ENCODE measurements around the gene PCNT.

Gene PCNT

DNA sequence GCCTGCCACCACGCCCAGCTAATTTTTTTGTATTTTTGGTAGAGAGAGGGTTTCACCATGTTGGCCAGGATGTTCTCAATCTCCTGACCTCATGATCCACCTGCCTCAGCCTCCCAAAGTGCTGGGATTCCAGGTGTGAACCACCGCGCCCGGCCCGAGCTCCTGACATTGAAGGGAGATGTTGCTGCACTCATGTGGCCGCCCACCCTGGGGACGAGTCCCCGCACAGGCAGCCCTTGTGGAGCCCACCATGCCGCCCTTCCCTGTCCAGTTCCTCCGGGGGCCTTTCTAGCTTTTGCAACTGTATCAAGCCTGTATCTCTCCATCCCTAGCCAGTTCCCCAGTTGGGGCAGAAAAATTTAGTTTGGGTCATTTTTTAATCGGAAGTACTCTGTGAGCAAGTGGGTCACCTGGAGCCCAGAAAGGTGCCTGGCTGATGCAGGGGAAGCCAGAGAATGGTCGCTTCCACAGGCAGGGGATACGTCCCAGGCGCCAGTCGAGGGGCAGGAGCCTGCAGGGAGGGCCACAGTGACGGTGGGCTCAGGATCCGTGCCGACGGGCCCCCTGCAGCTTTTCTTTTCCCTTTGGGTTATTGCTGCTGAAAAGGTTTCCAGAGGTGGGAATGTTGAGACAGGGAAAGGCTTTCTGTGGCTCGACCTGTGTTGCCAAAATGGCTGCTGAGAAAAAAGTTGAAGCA, 20.4 kb downstream of the PCNT start:
- Histone ChIP-seq H3K4me2 (ENCODE audit: low read depth, low read length, poor library complexity, severe bottlenecking) (no peak overlapping the region), H3K27ac (ENCODE audit: low read depth, low read length) (no peak overlapping the region), H3K27me3 (ENCODE audit: low read length) (no peaks in the 10 kb centered on the region), H3F3A (ENCODE audit: insufficient read depth) (peaks cover 4% of the 10 kb centered on the region; the same call in 1 of the 2 replicates), H3K9ac (ENCODE audit: low read length) (no peak overlapping the region), H3K9me2 (replicated peaks; ENCODE audit: insufficient read depth, low read length) (no peaks in the 10 kb centered on the region), H4K20me1 (ENCODE audit: low read depth, low read length) (no peaks in the 10 kb centered on the region), H3K79me2 (ENCODE audit: insufficient read depth, low read length) (peaks cover 36% of the 10 kb centered on the region), H3K4me3 (ENCODE audit: insufficient read depth, low read length, poor library complexity, severe bottlenecking) (no peak overlapping the region), H2AFZ (ENCODE audit: low read depth, low read length, severe bottlenecking) (no peak overlapping the region), H3K36me3 (ENCODE audit: low read length) (no peaks in the 10 kb centered on the region; the same call in 1 of the 2 replicates), H3K9me3 (ENCODE audit: insufficient read depth, low read length) (no peaks in the 10 kb centered on the region)
- TF ChIP-seq, protein P1, sequence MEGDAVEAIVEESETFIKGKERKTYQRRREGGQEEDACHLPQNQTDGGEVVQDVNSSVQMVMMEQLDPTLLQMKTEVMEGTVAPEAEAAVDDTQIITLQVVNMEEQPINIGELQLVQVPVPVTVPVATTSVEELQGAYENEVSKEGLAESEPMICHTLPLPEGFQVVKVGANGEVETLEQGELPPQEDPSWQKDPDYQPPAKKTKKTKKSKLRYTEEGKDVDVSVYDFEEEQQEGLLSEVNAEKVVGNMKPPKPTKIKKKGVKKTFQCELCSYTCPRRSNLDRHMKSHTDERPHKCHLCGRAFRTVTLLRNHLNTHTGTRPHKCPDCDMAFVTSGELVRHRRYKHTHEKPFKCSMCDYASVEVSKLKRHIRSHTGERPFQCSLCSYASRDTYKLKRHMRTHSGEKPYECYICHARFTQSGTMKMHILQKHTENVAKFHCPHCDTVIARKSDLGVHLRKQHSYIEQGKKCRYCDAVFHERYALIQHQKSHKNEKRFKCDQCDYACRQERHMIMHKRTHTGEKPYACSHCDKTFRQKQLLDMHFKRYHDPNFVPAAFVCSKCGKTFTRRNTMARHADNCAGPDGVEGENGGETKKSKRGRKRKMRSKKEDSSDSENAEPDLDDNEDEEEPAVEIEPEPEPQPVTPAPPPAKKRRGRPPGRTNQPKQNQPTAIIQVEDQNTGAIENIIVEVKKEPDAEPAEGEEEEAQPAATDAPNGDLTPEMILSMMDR (IDR thresholded peaks at IDR 0.05; ENCODE audit: insufficient read depth, low read length, poor library complexity, severe bottlenecking): no peak
- TF ChIP-seq EZH2phosphoT487 (conservative IDR thresholded peaks at IDR 0.05; ENCODE audit: low read length): no peak

DNA sequence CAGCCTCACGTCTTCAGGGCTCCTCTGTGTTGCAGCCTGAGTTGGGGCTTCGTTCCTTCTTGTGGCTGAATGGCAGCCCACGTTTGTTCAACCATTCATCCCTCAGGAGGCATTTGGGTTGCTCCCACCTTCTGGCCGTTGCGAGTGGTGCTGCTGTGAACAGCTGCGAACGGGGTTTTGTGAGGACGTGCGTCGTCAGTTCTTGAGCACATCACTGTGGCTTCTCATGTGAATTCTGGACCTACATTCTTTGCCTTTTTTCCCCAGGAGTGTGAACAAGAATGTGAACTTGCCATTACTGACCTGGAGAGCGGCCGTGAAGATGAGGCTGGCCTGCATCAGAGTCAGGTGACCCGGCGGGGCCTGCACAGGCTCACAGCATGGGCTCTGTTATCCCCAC, 21.9 kb downstream of the PCNT start:
- H3F3A ChIP-seq (ENCODE audit: insufficient read depth): peaks cover 4% of the 10 kb centered on the region; the same call in 1 of the 2 replicates
- no peaks in the 10 kb centered on the region for H3K27me3 ChIP-seq (ENCODE audit: low read length)
- no peaks in the 10 kb centered on the region for H3K9me2 ChIP-seq (replicated peaks; ENCODE audit: insufficient read depth, low read length)
- no peak overlapping the region for H3K4me3 ChIP-seq (ENCODE audit: insufficient read depth, low read length, poor library complexity, severe bottlenecking)
- TF ChIP-seq EZH2phosphoT487 (conservative IDR thresholded peaks at IDR 0.05; ENCODE audit: low read length): no peak
- TF ChIP-seq, protein P1 (IDR thresholded peaks at IDR 0.05; ENCODE audit: insufficient read depth, low read length, poor library complexity, severe bottlenecking): no peak
- no peak overlapping the region for H3K27ac ChIP-seq (ENCODE audit: low read depth, low read length)
- no peaks in the 10 kb centered on the region; the same call in 1 of the 2 replicates for H3K36me3 ChIP-seq (ENCODE audit: low read length)
- H4K20me1 ChIP-seq (ENCODE audit: low read depth, low read length): no peaks in the 10 kb centered on the region
- no peak overlapping the region for H3K9ac ChIP-seq (ENCODE audit: low read length)
- peaks cover 36% of the 10 kb centered on the region for H3K79me2 ChIP-seq (ENCODE audit: insufficient read depth, low read length)
- no peak overlapping the region for H2AFZ ChIP-seq (ENCODE audit: low read depth, low read length, severe bottlenecking)
- H3K9me3 ChIP-seq (ENCODE audit: insufficient read depth, low read length): no peaks in the 10 kb centered on the region
- no peak overlapping the region for H3K4me2 ChIP-seq (ENCODE audit: low read depth, low read length, poor library complexity, severe bottlenecking)

DNA sequence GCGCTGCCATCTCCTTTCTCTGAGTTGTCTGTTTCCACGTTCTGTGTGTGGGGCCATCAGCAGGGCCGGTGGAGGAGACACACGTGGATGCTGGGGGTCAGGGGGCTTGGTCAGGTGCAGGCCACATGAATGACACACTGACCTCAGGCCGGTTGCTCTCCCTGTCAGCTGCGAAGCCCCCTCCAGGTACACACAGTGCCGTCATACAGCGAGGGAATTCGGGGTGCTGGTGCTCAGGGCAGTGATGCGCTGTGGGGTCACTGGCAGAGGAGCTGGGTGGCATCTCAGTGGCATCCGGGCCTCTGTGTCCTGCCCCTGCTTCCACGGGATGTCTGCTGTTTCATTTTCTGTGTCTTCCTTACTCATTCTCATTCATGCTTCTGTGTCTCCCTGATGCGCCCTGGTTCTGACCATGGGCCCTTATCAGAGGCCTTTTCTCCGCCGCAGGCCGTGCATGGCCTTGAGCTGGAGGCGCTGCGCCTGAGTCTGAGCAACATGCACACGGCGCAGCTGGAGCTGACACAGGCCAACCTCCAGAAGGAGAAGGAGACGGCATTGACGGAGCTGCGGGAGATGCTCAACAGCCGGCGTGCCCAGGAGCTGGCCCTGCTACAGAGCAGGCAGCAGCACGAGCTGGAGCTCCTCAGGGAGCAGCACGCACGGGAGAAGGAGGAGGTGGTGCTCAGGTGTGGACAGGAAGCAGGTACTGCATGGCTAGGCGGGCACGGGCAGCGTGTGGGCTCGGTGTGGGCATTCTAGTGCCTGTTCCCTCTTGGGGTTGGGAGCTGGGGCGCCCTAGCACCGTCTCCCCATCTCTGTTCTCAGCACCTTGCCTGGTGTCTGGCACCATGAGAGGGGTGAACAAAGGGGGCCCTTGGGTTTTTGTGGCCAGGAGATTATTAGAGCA, 22.6 kb downstream of the PCNT start:
- Histone ChIP-seq H3K36me3 (ENCODE audit: low read length) (no peaks in the 10 kb centered on the region; the same call in 1 of the 2 replicates), H3K9ac (ENCODE audit: low read length) (no peak overlapping the region)
- TF ChIP-seq, protein P1 (IDR thresholded peaks at IDR 0.05; ENCODE audit: insufficient read depth, low read length, poor library complexity, severe bottlenecking): no peak
- TF ChIP-seq EZH2phosphoT487 (conservative IDR thresholded peaks at IDR 0.05; ENCODE audit: low read length): no peak

More for the DNA sequence above, 22.6 kb downstream of the PCNT start:
- Histone ChIP-seq H3K9me3 (ENCODE audit: insufficient read depth, low read length) (no peaks in the 10 kb centered on the region), H3K4me3 (ENCODE audit: insufficient read depth, low read length, poor library complexity, severe bottlenecking) (no peak overlapping the region), H2AFZ (ENCODE audit: low read depth, low read length, severe bottlenecking) (no peak overlapping the region), H3K4me2 (ENCODE audit: low read depth, low read length, poor library complexity, severe bottlenecking) (no peak overlapping the region), H3K9me2 (replicated peaks; ENCODE audit: insufficient read depth, low read length) (no peaks in the 10 kb centered on the region), H3K27ac (ENCODE audit: low read depth, low read length) (no peak overlapping the region), H3F3A (ENCODE audit: insufficient read depth) (peaks cover 4% of the 10 kb centered on the region; the same call in 1 of the 2 replicates), H3K79me2 (ENCODE audit: insufficient read depth, low read length) (peaks cover 30% of the 10 kb centered on the region), H3K27me3 (ENCODE audit: low read length) (no peaks in the 10 kb centered on the region), H4K20me1 (ENCODE audit: low read depth, low read length) (no peaks in the 10 kb centered on the region)

Measured in SU-DHL-6 (cell line).